IMR-90 (cell line): ENCODE results near the gene CUBN.

Experiments
- BHLHE40 ChIP-seq: fragments of 150-350 bp; IDR thresholded peaks from 2 replicates; pipeline ENCODE4 v1.6.1; 2016; ENCODE audit warnings: mild to moderate bottlenecking, low read depth, low read length
- CEBPB ChIP-seq: IDR thresholded peaks from 2 replicates; pipeline ENCODE4 v1.6.1; 2012; ENCODE audit warnings: low read depth, low read length, improper control_type of control experiment
- CHD1 ChIP-seq: IDR thresholded peaks from 2 replicates; pipeline ENCODE4 v1.6.1; 2012; ENCODE audit warnings: low read depth, low read length, improper control_type of control experiment
- FOS ChIP-seq: fragments of 150-350 bp; IDR thresholded peaks from 2 replicates; pipeline ENCODE4 v1.6.1; 2016; ENCODE audit warnings: low read depth, low read length
- MAZ ChIP-seq: IDR thresholded peaks from 2 replicates; pipeline ENCODE4 v1.6.1; 2012; ENCODE audit warnings: low read depth, mild to moderate bottlenecking, low read length, improper control_type of control experiment, moderate library complexity, borderline replicate concordance
- MXI1 ChIP-seq: IDR thresholded peaks from 2 replicates; pipeline ENCODE4 v1.6.1; 2012; ENCODE audit warnings: low read depth, mild to moderate bottlenecking, low read length, moderate library complexity, borderline replicate concordance
- POLR2A ChIP-seq: IDR thresholded peaks from 2 replicates; pipeline ENCODE4 v1.6.1; 2012; ENCODE audit warnings: mild to moderate bottlenecking, low read depth, low read length
- RAD21 ChIP-seq: IDR thresholded peaks from 2 replicates; pipeline ENCODE4 v1.6.1; 2012; ENCODE audit warnings: low read length, improper control_type of control experiment
- RCOR1 ChIP-seq: IDR thresholded peaks from 2 replicates; pipeline ENCODE4 v1.6.1; 2012; ENCODE audit warnings: mild to moderate bottlenecking, low read length, improper control_type of control experiment; ENCODE audit not compliant: insufficient replicate concordance
- SMC3 ChIP-seq: fragments of 150-350 bp; IDR thresholded peaks from 2 replicates; pipeline ENCODE4 v1.6.1; 2016; ENCODE audit warnings: low read depth, mild to moderate bottlenecking, antibody characterized with exemption, low read length, moderate library complexity
- USF2 ChIP-seq: fragments of 150-350 bp; IDR thresholded peaks from 2 replicates; pipeline ENCODE4 v1.6.1; 2017; ENCODE audit warnings: mild to moderate bottlenecking, antibody characterized with exemption, low read length, low read depth
- TF ChIP-seq, protein P1 (sequence below): conservative IDR thresholded peaks from 2 replicates; pipeline ENCODE4 v1.5.1; 2012; ENCODE audit warnings: mild to moderate bottlenecking, low read depth, low read length, improper control_type of control experiment

DNA sequence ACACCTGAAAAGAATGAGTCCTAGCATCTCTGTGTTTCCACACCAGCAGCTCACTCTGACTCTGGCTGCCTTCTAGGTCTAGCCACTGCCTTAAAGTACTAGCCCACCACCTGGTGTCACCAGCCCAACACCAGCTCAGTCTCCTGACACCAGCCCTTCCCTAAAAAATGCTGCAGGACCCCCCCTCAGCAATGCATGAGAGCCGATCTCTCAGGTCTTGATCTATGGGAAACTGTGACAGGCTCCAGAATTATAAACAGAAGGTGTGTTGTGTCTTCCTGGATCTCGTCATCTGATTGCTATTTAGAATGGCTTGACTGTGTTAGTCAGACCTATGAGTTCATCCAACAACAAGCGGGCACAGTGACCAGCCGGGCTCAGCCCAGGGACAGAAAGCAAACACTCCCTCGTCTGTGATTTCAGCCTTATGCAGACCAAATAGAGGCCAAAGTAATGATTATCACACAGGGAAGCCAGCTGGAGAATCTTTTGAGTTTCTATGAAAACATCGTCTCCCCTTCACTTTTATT is 66.6 kb downstream of the CUBN start:
- TF ChIP-seq MXI1: no peak
- TF ChIP-seq CHD1: no peak
- TF ChIP-seq, protein P1, sequence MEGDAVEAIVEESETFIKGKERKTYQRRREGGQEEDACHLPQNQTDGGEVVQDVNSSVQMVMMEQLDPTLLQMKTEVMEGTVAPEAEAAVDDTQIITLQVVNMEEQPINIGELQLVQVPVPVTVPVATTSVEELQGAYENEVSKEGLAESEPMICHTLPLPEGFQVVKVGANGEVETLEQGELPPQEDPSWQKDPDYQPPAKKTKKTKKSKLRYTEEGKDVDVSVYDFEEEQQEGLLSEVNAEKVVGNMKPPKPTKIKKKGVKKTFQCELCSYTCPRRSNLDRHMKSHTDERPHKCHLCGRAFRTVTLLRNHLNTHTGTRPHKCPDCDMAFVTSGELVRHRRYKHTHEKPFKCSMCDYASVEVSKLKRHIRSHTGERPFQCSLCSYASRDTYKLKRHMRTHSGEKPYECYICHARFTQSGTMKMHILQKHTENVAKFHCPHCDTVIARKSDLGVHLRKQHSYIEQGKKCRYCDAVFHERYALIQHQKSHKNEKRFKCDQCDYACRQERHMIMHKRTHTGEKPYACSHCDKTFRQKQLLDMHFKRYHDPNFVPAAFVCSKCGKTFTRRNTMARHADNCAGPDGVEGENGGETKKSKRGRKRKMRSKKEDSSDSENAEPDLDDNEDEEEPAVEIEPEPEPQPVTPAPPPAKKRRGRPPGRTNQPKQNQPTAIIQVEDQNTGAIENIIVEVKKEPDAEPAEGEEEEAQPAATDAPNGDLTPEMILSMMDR: no peak
- TF ChIP-seq RCOR1: peak; percentile 27
- TF ChIP-seq SMC3: peak; percentile 11; the same call in 1 of the 2 replicates
- TF ChIP-seq FOS: peak; percentile 45
- TF ChIP-seq MAZ: no peak
- TF ChIP-seq USF2: no peak
- no peak for TF ChIP-seq CEBPB
- no peak for TF ChIP-seq BHLHE40
- TF ChIP-seq POLR2A: 0 out of 2 replicates have a peak, but pooled peaks have one; percentile 45
- TF ChIP-seq RAD21: peak; percentile 39
